Measurements from ENCODE around the gene SHOC2.

DNA sequence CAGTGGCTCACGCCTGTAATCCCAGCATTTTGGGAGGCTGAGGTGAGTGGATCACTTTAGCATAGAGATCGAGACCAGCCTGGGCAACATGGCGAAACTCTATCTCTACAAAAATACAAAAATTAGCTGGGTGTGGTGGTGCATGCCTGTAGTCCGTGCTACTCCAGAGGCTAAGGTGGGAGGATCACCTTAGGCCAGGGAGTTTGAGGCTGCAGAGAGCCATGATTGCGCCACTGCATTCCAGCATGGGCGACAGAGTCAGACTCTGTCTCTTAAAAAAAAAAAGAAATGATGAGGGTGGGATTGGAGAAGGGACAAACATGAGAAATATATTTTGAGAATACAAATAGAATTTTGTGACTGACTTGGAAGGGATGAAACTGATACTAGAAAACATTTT lies 76.9 kb downstream of the SHOC2 start:
- TF ChIP-seq POLR2AphosphoS5 (IDR thresholded peaks at IDR 0.05) = no peak
- TF ChIP-seq POLR2A (IDR thresholded peaks at IDR 0.05) = no peak
